ENCODE measurements around the gene REPS2. TPM values are rescaled to one million over a fixed set of nuclear protein-coding genes. Genes with fewer than 3 reads are reported as not detected.

The REPS2 gene
- total RNA-seq, 1 experiment from 2014 or later, result 9.2 TPM

- DNase-seq (ENCODE audit: low spot score), result no peak
These were observed 135.5 kb downstream of the REPS2 start for GRCh38 chrX:17081968-17082367.

DNA sequence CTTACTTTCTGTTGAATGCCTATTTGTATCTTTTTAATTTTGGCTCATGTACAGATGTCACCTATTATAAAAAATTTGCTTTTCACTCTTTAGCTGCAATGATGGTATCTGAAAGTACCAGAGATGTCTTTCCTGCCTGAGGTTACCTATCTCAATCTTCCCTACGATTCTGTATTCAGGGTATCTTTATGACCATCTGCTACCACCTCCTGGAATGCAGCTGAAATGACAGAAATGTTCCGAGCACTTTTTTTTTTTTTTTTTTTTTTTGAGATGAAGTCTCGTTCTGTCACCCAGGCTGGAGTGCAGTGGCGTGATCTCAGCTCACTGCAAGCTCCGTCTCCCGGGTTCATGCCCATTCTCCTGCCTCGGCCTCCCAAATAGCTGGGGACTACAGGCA, 136.4 kb downstream of the REPS2 start:
- DNase-seq (ENCODE audit: low spot score), result peak; percentile 43

DNA sequence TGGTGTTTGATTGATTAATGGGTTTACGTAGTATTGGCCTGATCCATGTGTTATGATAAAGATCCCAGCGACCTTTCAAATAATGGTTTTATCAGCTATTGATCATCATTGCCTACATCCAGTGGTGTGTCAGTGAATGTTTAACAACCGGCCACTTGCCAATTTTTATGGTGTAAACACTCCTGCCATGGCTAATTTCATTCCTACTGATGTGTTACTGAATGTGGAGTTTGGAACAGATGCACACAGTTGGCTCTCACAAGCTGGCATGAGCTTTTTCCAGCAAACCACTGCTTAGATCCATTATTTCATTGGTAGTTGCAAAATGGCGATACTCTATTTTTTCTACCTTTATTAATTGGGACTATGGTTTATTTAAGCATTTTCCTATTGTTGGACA, 139.9 kb downstream of the REPS2 start:
- DNase-seq (ENCODE audit: low spot score), result no peak

GRCh38 chrX:17095161-17095560, 148.7 kb downstream of the REPS2 start:
- no peak for DNase-seq (ENCODE audit: low spot score)

DNA sequence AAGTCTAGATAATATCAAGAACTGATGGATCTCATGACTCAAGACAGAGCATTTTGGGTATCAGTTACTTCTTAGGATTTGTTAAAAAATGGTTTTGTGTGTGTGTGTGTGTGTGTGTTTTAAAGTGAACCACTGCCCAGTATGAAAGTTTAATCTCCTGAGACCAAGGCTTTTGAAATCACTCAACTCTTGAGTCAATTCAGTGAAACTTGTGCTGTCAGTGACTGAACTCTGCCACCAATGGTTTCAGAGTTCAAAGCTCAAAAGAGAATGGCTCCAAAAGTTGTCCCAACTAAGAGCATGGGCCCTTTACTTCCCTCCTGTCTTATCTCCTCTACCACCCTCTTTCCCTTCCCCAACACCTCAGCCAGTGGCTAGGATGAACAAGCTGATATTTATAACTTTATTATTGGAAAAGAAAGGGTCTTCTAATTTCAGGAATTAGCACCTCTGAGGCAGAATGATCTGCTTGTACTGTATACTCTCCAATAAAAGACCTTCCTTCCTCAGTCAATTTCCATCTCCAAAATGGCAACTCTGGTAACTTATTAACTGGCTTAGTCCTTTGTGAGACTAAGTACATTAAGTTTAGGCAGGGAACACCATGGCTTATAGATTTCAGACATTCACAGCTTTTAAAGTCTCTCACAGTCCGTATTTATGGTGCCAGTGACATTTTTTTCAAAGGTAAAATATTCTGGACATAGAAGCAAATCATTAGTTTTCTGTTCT, 152.2 kb downstream of the REPS2 start:
- no peak for DNase-seq (ENCODE audit: low spot score)

GRCh38 chrX:17104433-17104832, 158.0 kb downstream of the REPS2 start:
- no peak for DNase-seq (ENCODE audit: low spot score)

DNA sequence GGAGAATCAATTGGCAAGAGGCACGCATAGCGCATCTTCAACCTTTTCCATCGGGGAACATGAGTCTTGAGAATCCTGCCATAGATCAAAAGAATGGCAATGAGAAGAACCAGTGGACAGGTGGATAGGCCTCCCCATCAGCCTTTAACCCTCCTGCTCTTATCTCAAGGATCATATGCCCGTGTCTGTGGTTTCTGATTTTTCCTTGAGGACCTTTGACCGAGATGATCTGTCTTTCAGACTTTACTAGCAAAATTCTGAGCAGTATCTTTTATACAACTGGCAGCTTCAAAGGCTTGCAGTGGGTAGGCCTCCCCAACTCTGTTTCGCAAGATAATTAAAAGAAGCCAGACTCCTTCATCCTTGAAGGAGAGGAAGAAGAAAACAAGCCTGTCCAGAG, 174.4 kb downstream of the REPS2 start:
- DNase-seq (ENCODE audit: low spot score), result no peak

DNA sequence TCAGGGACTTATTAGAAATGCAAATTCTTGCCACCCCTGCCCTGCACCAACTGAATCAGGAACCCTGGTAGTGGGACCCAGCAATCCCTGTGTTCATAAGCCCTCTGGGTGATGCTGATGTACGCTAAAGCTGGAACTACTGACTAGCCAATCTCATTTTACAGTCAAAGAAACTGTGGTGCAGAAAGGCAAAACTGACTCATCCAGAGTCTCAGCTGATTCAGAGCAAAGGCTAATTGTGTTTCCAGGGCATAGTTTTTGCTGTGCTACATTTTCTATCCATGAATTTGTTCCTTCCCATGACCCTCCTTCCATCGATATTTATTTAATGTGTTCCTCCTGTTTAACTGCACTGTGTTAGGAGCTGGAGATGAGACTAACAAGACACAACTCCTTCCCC, 207.5 kb downstream of the REPS2 start:
- no peak for DNase-seq (ENCODE audit: low spot score)

GRCh38 chrX:17160975-17161374, 214.5 kb downstream of the REPS2 start:
- peak; percentile 49 for DNase-seq (ENCODE audit: low spot score)

GRCh38 chrX:17161991-17162390, 215.5 kb downstream of the REPS2 start:
- DNase-seq (ENCODE audit: low spot score), result no peak

DNA sequence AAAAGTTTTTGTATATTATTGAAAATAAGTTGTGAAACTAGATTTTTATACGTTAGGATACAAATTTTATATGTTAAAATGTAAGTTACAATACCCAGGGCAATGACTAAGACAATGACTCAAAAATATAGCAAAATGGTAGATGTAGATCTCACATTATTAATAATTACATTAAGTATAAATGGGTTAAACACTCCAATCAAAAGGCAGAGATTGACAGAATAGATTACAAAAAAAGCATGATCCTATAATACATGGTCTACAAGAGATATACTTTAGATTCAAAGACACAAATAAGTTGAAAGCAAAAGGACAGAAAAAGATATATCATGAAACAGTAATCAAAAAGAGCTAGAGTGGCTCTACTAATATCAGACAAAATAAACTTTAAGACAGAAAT, 217.6 kb downstream of the REPS2 start:
- DNase-seq (ENCODE audit: low spot score), result no peak

GRCh38 chrX:17164941-17165340, 218.5 kb downstream of the REPS2 start:
- no peak for DNase-seq (ENCODE audit: low spot score)

DNA sequence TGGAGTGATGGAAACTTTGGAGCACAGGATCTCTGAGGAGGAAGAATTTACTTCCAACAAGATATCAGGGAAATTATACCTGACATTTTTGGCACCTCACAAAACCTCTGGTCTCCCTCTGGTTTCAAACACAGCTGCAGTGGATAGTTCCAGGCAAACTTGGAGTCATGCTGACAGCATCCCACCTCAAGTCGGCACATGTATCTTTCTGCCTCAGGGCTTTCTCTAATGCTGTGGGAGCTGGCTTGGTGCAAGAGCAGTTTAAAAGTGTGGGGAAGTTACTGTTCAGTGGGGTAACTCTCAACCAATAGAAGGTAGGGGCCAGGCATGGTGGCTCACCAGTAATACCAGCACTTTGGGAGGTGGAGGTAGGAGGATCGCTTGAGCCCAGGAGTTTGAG, 221.5 kb downstream of the REPS2 start:
- no peak for DNase-seq (ENCODE audit: low spot score)

DNA sequence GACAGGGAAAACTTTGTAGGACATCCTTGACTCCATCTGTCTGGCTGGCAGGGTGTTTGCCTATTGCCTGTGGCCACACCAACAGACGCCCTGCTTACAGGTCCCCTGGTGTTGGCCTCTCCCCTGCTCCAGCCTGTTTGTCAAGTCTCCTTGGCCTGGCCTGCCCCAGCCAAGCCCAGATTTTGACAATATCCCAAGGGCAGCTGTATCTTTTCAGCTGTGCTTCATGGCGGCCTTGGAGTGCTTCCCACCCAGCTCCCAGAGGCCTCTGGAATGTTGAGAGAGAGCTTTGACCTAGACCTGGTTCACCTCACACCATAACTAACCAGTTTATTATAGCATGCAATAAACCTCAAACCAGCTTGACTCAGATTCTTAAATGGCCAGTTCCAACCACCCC, 224.5 kb downstream of the REPS2 start:
- no peak for DNase-seq (ENCODE audit: low spot score)

DNA sequence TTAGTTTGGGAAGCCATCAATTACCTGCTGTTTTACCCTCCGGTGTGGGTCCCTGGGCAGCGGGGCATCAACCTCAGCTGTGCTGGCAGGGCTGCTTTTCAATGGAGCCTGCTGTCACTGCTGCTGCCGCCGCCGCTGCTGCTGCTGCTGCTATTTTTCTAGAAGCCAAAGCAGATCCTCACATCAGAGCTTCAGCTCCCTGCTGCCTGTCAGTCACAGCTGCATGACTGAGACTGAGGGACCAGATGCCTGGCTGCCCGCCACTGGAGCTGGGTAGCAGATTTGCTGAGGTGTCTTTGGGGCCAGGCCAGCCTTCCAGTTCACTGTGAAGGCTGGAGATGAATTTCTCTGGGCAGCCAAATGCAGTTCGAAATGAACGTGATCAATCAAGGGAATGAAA, 228.2 kb downstream of the REPS2 start:
- no peak for DNase-seq (ENCODE audit: low spot score)

GRCh38 chrX:17182317-17182716, 235.9 kb downstream of the REPS2 start:
- DNase-seq (ENCODE audit: low spot score), result no peak

DNA sequence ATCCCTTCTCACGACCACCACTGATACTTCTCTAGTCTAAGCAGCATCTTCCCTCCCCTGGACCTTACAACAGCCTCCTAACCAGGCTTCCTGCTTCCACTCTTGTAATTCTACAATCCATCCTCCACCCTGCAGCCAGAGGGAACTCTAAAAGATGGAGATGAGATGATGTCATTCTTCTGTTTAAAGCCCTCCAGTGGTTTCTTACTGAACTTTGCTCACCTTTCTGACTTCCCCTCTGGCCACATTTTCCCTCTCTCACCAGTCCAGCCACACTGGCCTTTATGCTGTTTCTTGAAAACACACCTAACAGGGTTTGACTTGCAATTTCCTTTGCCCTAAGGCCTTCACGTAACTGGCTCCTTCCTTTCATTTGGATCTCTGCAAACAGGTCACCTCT, 237.1 kb downstream of the REPS2 start:
- no peak for DNase-seq (ENCODE audit: low spot score)

DNA sequence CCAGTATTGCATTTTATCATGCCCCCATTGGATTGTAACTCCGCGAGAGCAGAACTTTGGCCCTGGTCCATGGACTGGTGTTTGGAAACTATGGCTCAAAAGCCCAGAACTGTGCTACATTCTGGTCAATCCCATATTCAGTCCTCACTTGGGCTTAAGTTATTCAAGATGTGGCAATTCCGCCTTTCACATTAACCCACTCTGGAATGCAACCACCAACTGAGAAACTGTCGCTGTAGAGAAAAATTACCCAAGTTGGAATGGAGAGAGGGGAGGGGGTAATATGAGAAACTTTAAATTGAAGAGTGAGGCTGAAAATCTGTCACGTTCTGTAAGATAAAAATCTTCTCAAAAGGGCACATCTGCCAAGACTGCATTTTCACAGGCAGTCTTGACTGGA, 239.0 kb downstream of the REPS2 start:
- DNase-seq (ENCODE audit: low spot score), result no peak

GRCh38 chrX:17187136-17187756, 240.8 kb downstream of the REPS2 start:
- no peak for DNase-seq (ENCODE audit: low spot score)

DNA sequence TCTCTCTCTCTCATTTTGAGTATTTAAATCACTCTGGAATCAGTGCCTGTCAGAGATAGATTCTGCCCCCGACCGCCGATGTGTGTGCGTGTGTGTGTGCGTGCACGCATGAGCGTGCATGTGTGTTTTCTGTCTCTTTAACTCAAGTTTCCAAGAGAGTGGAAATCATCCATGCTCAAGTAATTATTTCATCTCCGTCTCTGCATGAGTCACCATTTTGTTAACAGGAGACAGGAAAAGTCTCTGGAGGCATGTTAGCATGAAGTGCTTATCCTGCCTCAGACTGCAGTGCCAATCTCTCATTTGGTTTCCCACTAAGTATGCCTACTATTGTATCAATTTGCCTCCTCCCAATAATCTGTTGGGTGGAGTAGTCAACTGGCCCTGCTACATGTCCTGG, 245.6 kb downstream of the REPS2 start:
- no peak for DNase-seq (ENCODE audit: low spot score)
